Sciatic nerve (tissue), 2 donors: ENCODE results near the gene EZH1. TPM values are rescaled to one million over a fixed set of nuclear protein-coding genes. Genes with fewer than 3 reads are reported as not detected.

Experiments used
- ATAC-seq: fragments of 200-7000 bp; cut with Tn5 transposase; one replicate; pipeline ENCODE4 v1.9.1; 2020; ENCODE audit warnings: mild to moderate bottlenecking, moderate library complexity
- DNase-seq: peaks from one replicate; pipeline ENCODE4 v3.0.0-alpha.2; 2020; ENCODE audit warnings: low spot score
- intact Hi-C: fragments of 100-400 bp; cut with DNase I; formaldehyde crosslinking; loops from one replicate; pipeline ENCODE4 v1.14.2; 2022
- total RNA-seq: library from RNA; stranded (reverse); fragmentation: NEBNext Ultra II Directional; extraction: Animal tissue kit (Norgen Biotek cat#: 25700); gene quantifications from one replicate; pipeline ENCODE4 v1.2.1, GENCODE V29; 2021
- donor health status: DM: no; HTN: no; CAD: no.
- donor health status: DM: no; HTN: no; CAD: no.

EZH1 gene
- total RNA-seq, result 105 TPM

GRCh38 chr17:42744806-42745617, at the start of gene EZH1:
EZH1 (minus strand) TSS chr17:42745040; CDS start chr17:42728941, 16,099 bp downstream.
- DNase-seq, result peak; percentile 92
- intact Hi-C loops, result no loop called here
- peak; percentile 86 for ATAC-seq

GRCh38 chr17:42792545-42792944, 47.7 kb upstream of the EZH1 start:
- no peak for DNase-seq
- intact Hi-C loops, result loop anchor here (10.0 kb wide), 1 partner anchor 578 kb away; no protein-coding TSS in a partner anchor
- no peak for ATAC-seq

- ATAC-seq (no peak), DNase-seq (no peak)
- intact Hi-C loops, result loop anchor here (10.0 kb wide), 1 partner anchor 577 kb away; no protein-coding TSS in a partner anchor
Measured at GRCh38 chr17:42791948-42792347, 47.1 kb upstream of the EZH1 start.

DNA sequence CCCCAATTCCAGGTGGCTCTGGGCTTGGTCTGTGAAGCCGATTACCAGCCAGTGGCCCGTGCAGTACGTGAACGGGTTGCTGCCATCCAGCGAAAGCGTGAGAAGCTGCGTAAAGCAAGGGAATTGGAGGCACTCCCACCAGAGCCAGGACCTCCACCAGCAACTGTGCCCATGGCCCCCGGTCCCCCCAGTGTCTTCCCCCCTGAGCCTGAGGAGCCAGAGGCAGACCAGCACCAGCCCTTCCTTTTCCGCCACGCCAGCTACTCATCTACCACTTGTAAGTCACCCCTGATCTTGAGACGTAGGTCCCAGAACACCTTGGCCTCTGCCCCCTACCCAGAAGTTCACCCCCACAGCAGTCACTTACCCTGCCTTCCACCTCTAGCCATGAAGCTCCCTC, 42.4 kb upstream of the EZH1 start:
- ATAC-seq, result no peak
- intact Hi-C loops, result no loop called here

DNA sequence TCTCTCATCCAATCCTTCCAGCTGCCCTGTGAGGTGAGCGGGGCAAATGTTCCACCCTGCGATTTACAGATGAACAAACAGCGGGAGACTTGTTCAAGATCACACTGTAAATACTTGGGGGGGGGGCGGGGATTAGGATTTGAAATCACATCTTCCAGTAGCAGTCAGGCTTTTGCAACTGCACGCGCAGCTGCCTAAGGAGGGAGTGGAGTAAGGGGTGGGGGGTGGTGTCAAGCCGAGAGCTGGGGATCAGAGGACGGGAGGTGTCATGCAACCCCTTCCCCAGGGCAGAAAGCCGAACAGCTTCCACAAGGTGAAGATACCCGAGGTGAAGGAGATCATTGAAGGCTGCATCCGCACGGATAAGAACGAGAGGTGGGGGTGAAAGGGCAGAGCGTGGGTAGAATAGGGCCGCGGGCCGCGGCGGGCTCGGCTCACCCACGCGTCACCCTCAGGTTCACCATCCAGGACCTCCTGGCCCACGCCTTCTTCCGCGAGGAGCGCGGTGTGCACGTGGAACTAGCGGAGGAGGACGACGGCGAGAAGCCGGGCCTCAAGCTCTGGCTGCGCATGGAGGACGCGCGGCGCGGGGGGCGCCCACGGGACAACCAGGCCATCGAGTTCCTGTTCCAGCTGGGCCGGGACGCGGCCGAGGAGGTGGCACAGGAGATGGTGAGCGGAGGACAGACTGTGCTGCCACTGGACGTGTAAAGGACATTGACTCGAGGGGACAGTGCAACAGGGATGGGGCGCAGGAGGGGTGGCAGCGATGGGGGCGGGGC, 40.2 kb upstream of the EZH1 start:
- DNase-seq (no peak), ATAC-seq (no peak)
- intact Hi-C loops, result loop anchor here (5.0 kb wide), 1 partner anchor 817 kb away; no protein-coding TSS in a partner anchor

More for the DNA sequence above, 42.4 kb upstream of the EZH1 start:
- no peak for DNase-seq

DNA sequence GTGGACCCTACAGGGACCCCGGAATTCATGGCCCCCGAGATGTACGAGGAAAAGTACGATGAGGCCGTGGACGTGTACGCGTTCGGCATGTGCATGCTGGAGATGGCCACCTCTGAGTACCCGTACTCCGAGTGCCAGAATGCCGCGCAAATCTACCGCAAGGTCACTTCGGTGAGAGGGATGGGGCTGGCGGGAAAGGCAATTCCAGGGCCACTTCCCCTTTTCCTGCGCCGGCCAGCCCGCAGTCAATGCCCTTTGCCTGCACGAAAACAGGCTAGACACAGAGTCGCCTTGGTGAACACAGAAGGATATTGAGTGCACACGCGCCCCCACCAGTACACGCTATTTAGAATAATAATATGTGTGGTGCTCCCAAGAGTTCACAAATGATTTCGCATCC, 39.6 kb upstream of the EZH1 start:
- ATAC-seq, result no peak
- intact Hi-C loops, result loop anchor here (5.0 kb wide), 1 partner anchor 818 kb away; no protein-coding TSS in a partner anchor

DNA sequence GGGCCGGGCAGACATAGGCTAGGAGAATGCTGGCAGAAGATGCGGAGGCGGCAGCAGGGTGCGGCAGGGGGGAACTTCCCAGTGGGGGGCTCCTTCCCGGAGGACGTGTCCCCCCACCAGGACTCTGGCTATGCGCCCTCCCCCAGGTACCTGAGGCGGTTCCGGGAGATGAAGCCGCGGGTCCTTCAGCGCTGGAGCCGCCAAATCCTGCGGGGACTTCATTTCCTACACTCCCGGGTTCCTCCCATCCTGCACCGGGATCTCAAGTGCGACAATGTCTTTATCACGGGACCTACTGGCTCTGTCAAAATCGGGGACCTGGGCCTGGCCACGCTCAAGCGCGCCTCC, 38.9 kb upstream of the EZH1 start:
- DNase-seq, result no peak
- no peak for ATAC-seq
- intact Hi-C loops, result loop anchor here (5.0 kb wide), 1 partner anchor 819 kb away; no protein-coding TSS in a partner anchor

More for the DNA sequence above, 39.6 kb upstream of the EZH1 start:
- DNase-seq, result no peak

GRCh38 chr17:42783062-42783790, 38.4 kb upstream of the EZH1 start:
- ATAC-seq, result no peak
- intact Hi-C loops, result loop anchor here (5.0 kb wide), 1 partner anchor 819 kb away; no protein-coding TSS in a partner anchor
- no peak for DNase-seq

- ATAC-seq (peak; percentile 39), DNase-seq (no peak)
- intact Hi-C loops, result loop anchor here (5.0 kb wide), 1 partner anchor 820 kb away; no protein-coding TSS in a partner anchor
Measured at GRCh38 chr17:42782166-42783061, 37.6 kb upstream of the EZH1 start.

DNA sequence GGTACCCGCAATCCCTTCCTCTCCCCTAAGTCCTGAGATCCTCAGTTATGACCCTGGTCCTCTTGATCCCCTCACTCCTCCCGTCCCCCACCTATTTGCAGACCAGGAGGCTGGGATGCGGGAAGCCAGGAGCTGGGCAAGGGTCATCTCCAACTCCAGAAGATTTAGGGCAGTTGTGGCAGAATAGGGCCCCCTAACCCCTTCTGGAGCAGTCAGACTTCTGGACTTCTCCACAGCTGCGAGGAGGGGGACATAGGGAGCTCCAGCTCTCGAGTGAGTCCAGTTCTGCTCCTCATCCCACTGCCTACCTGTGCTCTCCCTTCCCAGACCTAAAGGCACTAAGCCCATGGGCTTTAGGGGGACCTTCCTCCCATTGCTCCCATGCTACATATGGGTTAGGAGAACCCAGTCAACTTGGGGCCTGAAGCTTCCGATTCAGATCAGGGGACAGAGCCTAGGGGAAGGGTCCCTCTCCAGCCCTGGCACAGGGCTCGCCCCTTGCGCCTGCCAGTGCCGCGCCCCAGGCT, 36.9 kb upstream of the EZH1 start:
- ATAC-seq, result no peak
- intact Hi-C loops, result loop anchor here (5.0 kb wide), 1 partner anchor 821 kb away; no protein-coding TSS in a partner anchor
- no peak for DNase-seq

DNA sequence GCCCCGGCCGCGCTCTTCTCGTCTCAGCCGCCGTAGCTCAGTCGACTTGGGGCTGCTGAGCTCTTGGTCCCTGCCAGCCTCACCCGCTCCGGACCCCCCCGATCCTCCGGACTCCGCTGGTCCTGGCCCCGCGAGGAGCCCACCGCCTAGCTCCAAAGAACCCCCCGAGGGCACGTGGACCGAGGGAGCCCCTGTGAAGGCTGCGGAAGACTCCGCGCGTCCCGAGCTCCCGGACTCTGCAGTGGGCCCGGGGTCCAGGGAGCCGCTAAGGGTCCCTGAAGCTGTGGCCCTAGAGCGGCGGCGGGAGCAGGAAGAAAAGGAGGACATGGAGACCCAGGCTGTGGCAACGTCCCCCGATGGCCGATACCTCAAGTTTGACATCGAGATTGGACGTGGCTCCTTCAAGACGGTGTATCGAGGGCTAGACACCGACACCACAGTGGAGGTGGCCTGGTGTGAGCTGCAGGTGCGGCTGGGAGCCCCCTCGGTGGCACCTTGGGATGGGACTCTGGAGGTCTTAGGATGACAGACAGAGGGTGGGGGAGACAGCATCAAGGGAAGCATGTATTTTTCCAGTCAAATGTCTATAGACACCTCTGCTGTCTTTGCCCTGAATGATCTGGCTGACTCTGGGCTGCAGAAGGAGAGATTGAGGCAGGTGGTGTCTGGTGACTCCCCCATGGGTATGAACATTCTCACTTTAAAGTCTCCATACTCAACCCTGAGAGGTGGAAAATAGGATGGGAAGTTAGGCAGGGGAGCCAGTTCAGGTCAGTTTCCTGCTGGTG, 36.2 kb upstream of the EZH1 start:
- DNase-seq, result no peak
- peak; percentile 3 for ATAC-seq
- intact Hi-C loops, result loop anchor here (5.0 kb wide), 1 partner anchor 821 kb away; no protein-coding TSS in a partner anchor

GRCh38 chr17:42779936-42780850, 35.4 kb upstream of the EZH1 start, which contains the start of gene WNK4:
WNK4 (plus strand) TSS chr17:42780610; CDS start chr17:42780699, 89 bp downstream.
- intact Hi-C loops, result loop anchor here (5.0 kb wide), 1 partner anchor 822 kb away; no protein-coding TSS in a partner anchor
- DNase-seq, result no peak
- ATAC-seq, result peak; percentile 67

GRCh38 chr17:42779304-42779935, 34.6 kb upstream of the EZH1 start:
- no peak for DNase-seq
- intact Hi-C loops, result no loop called here
- ATAC-seq, result peak; percentile 19

GRCh38 chr17:42778570-42778969, 33.7 kb upstream of the EZH1 start:
- DNase-seq, result no peak
- intact Hi-C loops, result no loop called here
- no peak for ATAC-seq

GRCh38 chr17:42775534-42776098, 30.8 kb upstream of the EZH1 start:
- intact Hi-C loops, result no loop called here
- DNase-seq (no peak), ATAC-seq (no peak)
